Measurements from ENCODE around the gene KIAA1328.
A peak's percentile ranks its signal among the peaks of the same experiment; 100 is the strongest.
"Not testable (repeated sequence)": the region's sequence is repeated elsewhere in the genome, so short reads cannot be mapped to it uniquely, and the experiment has no call there.

The KIAA1328 gene

GRCh38 chr18:36826556-36826955 lies 2.4 kb upstream of the KIAA1328 start:
- DNase-seq: no peak

- DNase-seq: peak; percentile 70
Observed at GRCh38 chr18:36828157-36828629, 734 bp upstream of the KIAA1328 start.

- DNase-seq: no peak
Observed at GRCh38 chr18:36829362-36830157, 633 bp downstream of the KIAA1328 start.

GRCh38 chr18:36830158-36830495 lies 1.2 kb downstream of the KIAA1328 start:
- peak; percentile 12 for DNase-seq

- DNase-seq: no peak
Observed at GRCh38 chr18:36831139-36831538, 2.2 kb downstream of the KIAA1328 start.

- DNase-seq: no peak
Observed at GRCh38 chr18:36833120-36833519, 4.2 kb downstream of the KIAA1328 start.

- DNase-seq: no peak
Observed at GRCh38 chr18:36835927-36836326, 7.0 kb downstream of the KIAA1328 start.

GRCh38 chr18:36839835-36840234 lies 10.9 kb downstream of the KIAA1328 start:
- no peak for DNase-seq

- DNase-seq: no peak
Observed at GRCh38 chr18:36843199-36843598, 14.3 kb downstream of the KIAA1328 start.

GRCh38 chr18:36843784-36844183 lies 14.9 kb downstream of the KIAA1328 start:
- DNase-seq: no peak

GRCh38 chr18:36848609-36849008 lies 19.7 kb downstream of the KIAA1328 start:
- DNase-seq: no peak

- DNase-seq: no peak
Observed at GRCh38 chr18:36849288-36850006, 20.5 kb downstream of the KIAA1328 start.

GRCh38 chr18:36850527-36851201 lies 21.7 kb downstream of the KIAA1328 start:
- DNase-seq: no peak

GRCh38 chr18:36851202-36851590 lies 22.3 kb downstream of the KIAA1328 start:
- no peak for DNase-seq

GRCh38 chr18:36856815-36857214 lies 27.9 kb downstream of the KIAA1328 start:
- DNase-seq: no peak

GRCh38 chr18:36862182-36862581 lies 33.3 kb downstream of the KIAA1328 start:
- no peak for DNase-seq

- no peak for DNase-seq
Observed at GRCh38 chr18:36867056-36867455, 38.1 kb downstream of the KIAA1328 start.

GRCh38 chr18:36871801-36872200 lies 42.9 kb downstream of the KIAA1328 start:
- DNase-seq: no peak

GRCh38 chr18:36872329-36872728 lies 43.4 kb downstream of the KIAA1328 start:
- DNase-seq: no peak

GRCh38 chr18:36873826-36874225 lies 44.9 kb downstream of the KIAA1328 start:
- not testable (repeated sequence) for DNase-seq

GRCh38 chr18:36879796-36880195 lies 50.9 kb downstream of the KIAA1328 start:
- not testable (repeated sequence) for DNase-seq

GRCh38 chr18:36885981-36886380 lies 57.1 kb downstream of the KIAA1328 start:
- DNase-seq: no peak

- no peak for DNase-seq
Observed at GRCh38 chr18:36887114-36887513, 58.2 kb downstream of the KIAA1328 start.

- DNase-seq: no peak
Observed at GRCh38 chr18:36887864-36888263, 58.9 kb downstream of the KIAA1328 start.
